Adrenal gland (tissue), 5 donors: ENCODE data around the gene C19orf47.

Experiments used
- POLR2A ChIP-seq, 2 donors: fragments of 450-650 bp; IDR thresholded peaks; one replicate each; pipeline ENCODE4 v1.6.1; 2017; ENCODE audit warnings: antibody characterized with exemption in 2 of 2, mild to moderate bottlenecking in 2 of 2, moderate library complexity in 1 of 2
- TF ChIP-seq, protein P1 (sequence below), 6 experiments: fragments of 450-650 bp in 4 of 6; fragments of 200-600 bp in 2 of 6; sonication (generic) in 1 of 6; IDR thresholded peaks; 1 replicate in 5 of 6; 2 replicates in 1 of 6; pipeline versions ENCODE4 v1.5.1 to v1.8.0; 2016 to 2021; ENCODE audit warnings: antibody characterized with exemption in 6 of 6, mild to moderate bottlenecking in 2 of 6, moderate library complexity in 1 of 6
- donor health status: DM: no; HTN: no; CAD: no.

DNA sequence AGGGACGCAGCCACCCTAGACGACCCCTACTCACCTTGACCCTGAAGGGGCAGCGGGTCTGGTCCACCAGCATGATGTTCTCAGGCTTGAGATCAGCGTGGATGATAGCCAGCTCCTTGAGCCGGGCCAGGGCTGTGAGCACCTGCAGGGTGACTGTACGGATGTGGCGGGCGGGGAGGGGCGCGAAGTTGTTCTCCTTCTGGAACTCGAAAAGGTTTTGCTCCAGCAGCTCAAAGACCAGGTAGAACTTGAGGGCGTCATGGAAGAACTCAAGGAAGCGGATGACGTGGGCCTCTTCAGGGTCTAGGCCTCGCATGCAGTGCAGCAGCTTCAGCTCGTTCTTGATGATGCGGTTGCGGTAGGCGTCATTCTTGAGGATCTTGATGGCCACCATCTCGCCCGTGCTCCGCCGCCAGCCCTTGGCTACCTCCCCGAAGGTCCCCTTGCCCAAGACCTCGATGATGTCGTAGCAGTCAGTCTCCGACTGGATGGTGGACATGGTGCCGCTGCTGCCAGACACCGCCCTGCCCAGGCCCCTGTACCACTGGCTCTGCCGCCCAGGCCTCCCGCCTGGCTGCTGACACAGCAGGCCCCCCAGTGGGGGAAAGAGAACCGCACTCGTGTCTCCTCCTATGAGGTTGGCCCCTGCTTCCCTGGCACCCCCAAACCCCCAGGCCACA is 41.3 kb upstream of the C19orf47 start:
- TF ChIP-seq, protein P1, sequence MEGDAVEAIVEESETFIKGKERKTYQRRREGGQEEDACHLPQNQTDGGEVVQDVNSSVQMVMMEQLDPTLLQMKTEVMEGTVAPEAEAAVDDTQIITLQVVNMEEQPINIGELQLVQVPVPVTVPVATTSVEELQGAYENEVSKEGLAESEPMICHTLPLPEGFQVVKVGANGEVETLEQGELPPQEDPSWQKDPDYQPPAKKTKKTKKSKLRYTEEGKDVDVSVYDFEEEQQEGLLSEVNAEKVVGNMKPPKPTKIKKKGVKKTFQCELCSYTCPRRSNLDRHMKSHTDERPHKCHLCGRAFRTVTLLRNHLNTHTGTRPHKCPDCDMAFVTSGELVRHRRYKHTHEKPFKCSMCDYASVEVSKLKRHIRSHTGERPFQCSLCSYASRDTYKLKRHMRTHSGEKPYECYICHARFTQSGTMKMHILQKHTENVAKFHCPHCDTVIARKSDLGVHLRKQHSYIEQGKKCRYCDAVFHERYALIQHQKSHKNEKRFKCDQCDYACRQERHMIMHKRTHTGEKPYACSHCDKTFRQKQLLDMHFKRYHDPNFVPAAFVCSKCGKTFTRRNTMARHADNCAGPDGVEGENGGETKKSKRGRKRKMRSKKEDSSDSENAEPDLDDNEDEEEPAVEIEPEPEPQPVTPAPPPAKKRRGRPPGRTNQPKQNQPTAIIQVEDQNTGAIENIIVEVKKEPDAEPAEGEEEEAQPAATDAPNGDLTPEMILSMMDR (IDR thresholded peaks at IDR 0.05), result no peak
- no peak for TF ChIP-seq POLR2A (IDR thresholded peaks at IDR 0.05)
